Fibroblast of lung (primary cell): ENCODE measurements around the gene ACACB. TPM values are rescaled to one million over a fixed set of nuclear protein-coding genes. Genes with fewer than 3 reads are reported as not detected.

Source experiments
- DNase-seq, 2 donors: peaks; one replicate each; pipeline versions ENCODE4 v3.0.0 to v3.0.0-alpha.2; 2010; ENCODE audit warnings: low read depth in 2 of 2
- H2AFZ ChIP-seq: 2 replicates; pipeline ENCODE4 v1.5.1; 2012; ENCODE audit warnings: low read length, control low read depth, inconsistent platforms
- H3K27ac ChIP-seq: 2 replicates; pipeline ENCODE4 v1.5.1; 2011; ENCODE audit warnings: low read length, control low read depth; ENCODE audit not compliant: insufficient read depth
- H3K27me3 ChIP-seq: 2 replicates; pipeline ENCODE4 v1.5.1; 2011; ENCODE audit warnings: mild to moderate bottlenecking, low read length; ENCODE audit not compliant: control insufficient read depth, insufficient read depth
- H3K36me3 ChIP-seq: 2 replicates; pipeline ENCODE4 v1.5.1; 2011; ENCODE audit warnings: low read length; ENCODE audit not compliant: control insufficient read depth, insufficient read depth
- H3K4me1 ChIP-seq: 2 replicates; pipeline ENCODE4 v1.5.1; 2011; ENCODE audit warnings: low read length; ENCODE audit not compliant: control insufficient read depth, insufficient read depth; ENCODE audit errors: extremely low read depth
- H3K4me2 ChIP-seq: 2 replicates; pipeline ENCODE4 v1.5.1; 2011; ENCODE audit warnings: low read length, control low read depth; ENCODE audit not compliant: insufficient read depth; ENCODE audit errors: extremely low read depth
- H3K4me3 ChIP-seq, 4 experiments: fragments of 200-600 bp in 1 of 4; sonication (generic) in 1 of 4; replicated peaks in 1 of 4; 2 replicates each; pipeline ENCODE4 v1.5.1; 2011 to 2016; ENCODE audit warnings: low read length in 4 of 4, low read depth in 3 of 4, mild to moderate bottlenecking in 3 of 4, control low read depth in 2 of 4, inconsistent platforms in 1 of 4, mixed read lengths in 1 of 4; ENCODE audit not compliant: insufficient read depth in 1 of 4; ENCODE audit errors: control extremely low read depth in 1 of 4
- H3K79me2 ChIP-seq: 2 replicates; pipeline ENCODE4 v1.5.1; 2012; ENCODE audit warnings: mild to moderate bottlenecking, low read length, inconsistent platforms; ENCODE audit not compliant: control insufficient read depth, insufficient read depth
- H3K9ac ChIP-seq: 2 replicates; pipeline ENCODE4 v1.5.1; 2011; ENCODE audit warnings: mild to moderate bottlenecking, low read length, control low read depth; ENCODE audit not compliant: insufficient read depth
- H3K9me3 ChIP-seq: 2 replicates; pipeline ENCODE4 v1.5.1; 2012; ENCODE audit warnings: low read depth, low read length; ENCODE audit not compliant: control insufficient read depth, insufficient read depth
- H4K20me1 ChIP-seq: 2 replicates; pipeline ENCODE4 v1.5.1; 2011; ENCODE audit warnings: low read length; ENCODE audit not compliant: control insufficient read depth, insufficient read depth; ENCODE audit errors: extremely low read depth
- EZH2 ChIP-seq: IDR thresholded peaks from 2 replicates; pipeline ENCODE4 v1.5.1; 2012; ENCODE audit warnings: low read length, control low read depth, mild to moderate bottlenecking; ENCODE audit errors: missing control alignments
- polyA plus RNA-seq, 2 donors: library from polyadenylated mRNA; depleted of rRNA in 1 of 2; stranded (reverse) in 1 of 2; unstranded in 1 of 2; fragments of >200 nt; gene quantifications; 2 replicates each; pipeline ENCODE4 v1.2.1, GENCODE V29; 2011 to 2012; ENCODE audit warnings: missing spikeins in 1 of 2
- total RNA-seq: library from RNA; depleted of rRNA; stranded (reverse); fragments of >200 nt; gene quantifications from 2 replicates; pipeline ENCODE4 v1.2.1, GENCODE V29; 2014
- TF ChIP-seq, protein P1 (sequence below), 2 donors: IDR thresholded peaks in 1 of 2; conservative IDR thresholded peaks in 1 of 2; 1 replicate in 1 of 2; 2 replicates in 1 of 2; pipeline ENCODE4 v1.5.1; 2011 to 2012; ENCODE audit warnings: low read length in 2 of 2, control low read depth in 1 of 2, inconsistent platforms in 1 of 2, low read depth in 1 of 2, mild to moderate bottlenecking in 1 of 2

The ACACB gene
- total and polyA plus RNA-seq, 2 donors (not counting 1 experiment from before 2014, with no cell fraction given), result 1.5 to 9.1 TPM

DNA sequence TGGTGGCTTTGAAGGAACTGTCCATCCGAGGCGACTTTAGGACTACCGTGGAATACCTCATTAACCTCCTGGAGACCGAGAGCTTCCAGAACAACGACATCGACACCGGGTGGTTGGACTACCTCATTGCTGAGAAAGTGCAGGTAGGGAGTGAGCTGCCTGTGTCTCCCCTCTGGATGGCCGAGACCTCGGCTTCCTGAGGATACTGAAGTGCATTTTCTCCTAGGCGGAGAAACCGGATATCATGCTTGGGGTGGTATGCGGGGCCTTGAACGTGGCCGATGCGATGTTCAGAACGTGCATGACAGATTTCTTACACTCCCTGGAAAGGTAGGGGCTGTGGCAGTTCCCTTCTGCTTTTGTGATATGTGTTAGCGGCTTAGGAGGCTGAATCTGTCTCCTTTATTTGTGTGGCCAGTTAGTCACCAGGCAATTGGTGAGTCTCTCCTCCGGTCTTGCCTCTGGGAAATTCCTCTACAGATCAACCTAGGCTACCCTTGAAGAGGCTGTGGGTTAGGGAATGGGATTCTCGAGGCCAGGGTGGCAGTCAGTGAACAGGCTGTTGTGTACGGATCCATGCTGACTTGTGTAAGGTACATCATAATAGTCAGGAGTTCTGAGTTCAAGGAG, 75.3 kb downstream of the ACACB start:
- no peaks in the 10 kb centered on the region for H4K20me1 ChIP-seq
- no peaks in the 10 kb centered on the region for H3K27me3 ChIP-seq
- no peaks in the 10 kb centered on the region for H3K9me3 ChIP-seq
- H3K27ac ChIP-seq, result no peak overlapping the region
- no peaks in the 10 kb centered on the region for H3K79me2 ChIP-seq
- no peaks in the 10 kb centered on the region for H3K4me1 ChIP-seq
- TF ChIP-seq, protein P1, sequence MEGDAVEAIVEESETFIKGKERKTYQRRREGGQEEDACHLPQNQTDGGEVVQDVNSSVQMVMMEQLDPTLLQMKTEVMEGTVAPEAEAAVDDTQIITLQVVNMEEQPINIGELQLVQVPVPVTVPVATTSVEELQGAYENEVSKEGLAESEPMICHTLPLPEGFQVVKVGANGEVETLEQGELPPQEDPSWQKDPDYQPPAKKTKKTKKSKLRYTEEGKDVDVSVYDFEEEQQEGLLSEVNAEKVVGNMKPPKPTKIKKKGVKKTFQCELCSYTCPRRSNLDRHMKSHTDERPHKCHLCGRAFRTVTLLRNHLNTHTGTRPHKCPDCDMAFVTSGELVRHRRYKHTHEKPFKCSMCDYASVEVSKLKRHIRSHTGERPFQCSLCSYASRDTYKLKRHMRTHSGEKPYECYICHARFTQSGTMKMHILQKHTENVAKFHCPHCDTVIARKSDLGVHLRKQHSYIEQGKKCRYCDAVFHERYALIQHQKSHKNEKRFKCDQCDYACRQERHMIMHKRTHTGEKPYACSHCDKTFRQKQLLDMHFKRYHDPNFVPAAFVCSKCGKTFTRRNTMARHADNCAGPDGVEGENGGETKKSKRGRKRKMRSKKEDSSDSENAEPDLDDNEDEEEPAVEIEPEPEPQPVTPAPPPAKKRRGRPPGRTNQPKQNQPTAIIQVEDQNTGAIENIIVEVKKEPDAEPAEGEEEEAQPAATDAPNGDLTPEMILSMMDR (conservative IDR thresholded peaks at IDR 0.05 in 1 of 2, IDR thresholded peaks at IDR 0.05 in 1 of 2; ENCODE audit: low read depth in 1 of 2, low read length in 2 of 2), result no peak
- no peak overlapping the region for H3K4me2 ChIP-seq
- H3K4me3 ChIP-seq, result no peak overlapping the region
- H2AFZ ChIP-seq, result no peak overlapping the region
- no peak overlapping the region for H3K9ac ChIP-seq
- H3K36me3 ChIP-seq, result no peaks in the 10 kb centered on the region
- no peak for DNase-seq

DNA sequence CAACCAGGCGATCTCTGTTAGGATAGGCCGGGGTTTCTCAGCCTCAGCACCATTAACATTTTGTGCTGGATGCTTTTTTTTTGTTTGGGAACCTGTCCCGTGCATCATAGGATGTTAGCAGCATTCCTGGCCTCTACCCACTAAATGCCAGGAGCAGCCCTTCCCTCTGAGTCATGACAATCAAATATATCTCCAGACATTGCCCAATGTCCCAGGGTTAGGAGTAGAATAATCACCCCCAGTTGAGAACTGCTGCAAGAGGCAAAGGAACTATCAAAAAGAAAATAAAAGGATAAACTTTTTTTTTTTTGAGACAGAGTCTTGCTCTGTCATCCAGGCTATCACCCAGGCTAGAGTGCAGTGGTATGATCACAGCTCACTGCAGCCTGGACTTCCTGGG, 76.0 kb downstream of the ACACB start:
- H3K4me2 ChIP-seq, result no peak overlapping the region
- no peak overlapping the region for H2AFZ ChIP-seq
- no peak for TF ChIP-seq EZH2
- TF ChIP-seq, protein P1 (conservative IDR thresholded peaks at IDR 0.05 in 1 of 2, IDR thresholded peaks at IDR 0.05 in 1 of 2; ENCODE audit: low read depth in 1 of 2, low read length in 2 of 2), result no peak
- DNase-seq, result peak; percentile 31 to 57
- H3K4me3 ChIP-seq, result no peak overlapping the region
- H3K79me2 ChIP-seq, result no peaks in the 10 kb centered on the region
- H3K27me3 ChIP-seq, result no peaks in the 10 kb centered on the region
- no peak overlapping the region for H3K9ac ChIP-seq
- no peak overlapping the region for H3K27ac ChIP-seq
- no peaks in the 10 kb centered on the region for H4K20me1 ChIP-seq
- no peaks in the 10 kb centered on the region for H3K36me3 ChIP-seq
- H3K9me3 ChIP-seq, result no peaks in the 10 kb centered on the region
- no peaks in the 10 kb centered on the region for H3K4me1 ChIP-seq

DNA sequence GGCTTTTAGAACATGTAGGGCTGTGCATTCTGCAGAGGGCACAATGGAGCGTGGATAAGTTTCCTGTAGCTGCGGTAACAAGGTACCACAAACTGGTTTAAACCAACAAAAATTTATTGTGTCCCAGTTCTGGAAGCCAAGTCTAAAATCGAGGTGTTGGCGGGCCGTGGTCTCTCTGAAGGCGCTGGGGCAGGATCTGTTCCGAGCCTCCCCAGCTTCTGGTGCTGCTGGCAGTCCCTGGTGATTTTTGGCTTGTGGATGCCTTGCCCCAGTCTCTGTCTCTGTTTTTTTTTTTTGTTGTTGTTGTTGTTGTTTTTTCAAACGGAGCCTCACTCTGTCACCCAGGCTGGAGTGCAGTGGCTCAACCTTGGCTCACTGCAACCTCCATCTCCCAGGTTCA, 77.5 kb downstream of the ACACB start:
- no peak overlapping the region for H3K27ac ChIP-seq
- no peak overlapping the region for H3K4me3 ChIP-seq
- H2AFZ ChIP-seq, result no peak overlapping the region
- H3K4me2 ChIP-seq, result no peak overlapping the region
- H4K20me1 ChIP-seq, result no peaks in the 10 kb centered on the region
- H3K9me3 ChIP-seq, result no peaks in the 10 kb centered on the region
- H3K36me3 ChIP-seq, result no peaks in the 10 kb centered on the region
- no peaks in the 10 kb centered on the region for H3K79me2 ChIP-seq
- TF ChIP-seq EZH2, result no peak
- TF ChIP-seq, protein P1 (conservative IDR thresholded peaks at IDR 0.05 in 1 of 2, IDR thresholded peaks at IDR 0.05 in 1 of 2; ENCODE audit: low read depth in 1 of 2, low read length in 2 of 2), result no peak
- no peak for DNase-seq
- no peaks in the 10 kb centered on the region for H3K4me1 ChIP-seq
- no peak overlapping the region for H3K9ac ChIP-seq
- no peaks in the 10 kb centered on the region for H3K27me3 ChIP-seq
